Measurements from ENCODE around the gene P2RX1.

GRCh38 chr17:3867106-3867505 is 49.2 kb downstream of the P2RX1 start:
- TF ChIP-seq, protein P1, sequence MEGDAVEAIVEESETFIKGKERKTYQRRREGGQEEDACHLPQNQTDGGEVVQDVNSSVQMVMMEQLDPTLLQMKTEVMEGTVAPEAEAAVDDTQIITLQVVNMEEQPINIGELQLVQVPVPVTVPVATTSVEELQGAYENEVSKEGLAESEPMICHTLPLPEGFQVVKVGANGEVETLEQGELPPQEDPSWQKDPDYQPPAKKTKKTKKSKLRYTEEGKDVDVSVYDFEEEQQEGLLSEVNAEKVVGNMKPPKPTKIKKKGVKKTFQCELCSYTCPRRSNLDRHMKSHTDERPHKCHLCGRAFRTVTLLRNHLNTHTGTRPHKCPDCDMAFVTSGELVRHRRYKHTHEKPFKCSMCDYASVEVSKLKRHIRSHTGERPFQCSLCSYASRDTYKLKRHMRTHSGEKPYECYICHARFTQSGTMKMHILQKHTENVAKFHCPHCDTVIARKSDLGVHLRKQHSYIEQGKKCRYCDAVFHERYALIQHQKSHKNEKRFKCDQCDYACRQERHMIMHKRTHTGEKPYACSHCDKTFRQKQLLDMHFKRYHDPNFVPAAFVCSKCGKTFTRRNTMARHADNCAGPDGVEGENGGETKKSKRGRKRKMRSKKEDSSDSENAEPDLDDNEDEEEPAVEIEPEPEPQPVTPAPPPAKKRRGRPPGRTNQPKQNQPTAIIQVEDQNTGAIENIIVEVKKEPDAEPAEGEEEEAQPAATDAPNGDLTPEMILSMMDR (IDR thresholded peaks at IDR 0.05; ENCODE audit: low read depth, low read length, poor library complexity, severe bottlenecking) = no peak
- TF ChIP-seq EZH2phosphoT487 (IDR thresholded peaks at IDR 0.05; ENCODE audit: borderline replicate concordance, low read length) = no peak

Data from DOHH2 (cell line).